ENCODE data around the gene TSR1.
A peak's percentile ranks its signal among the peaks of the same experiment; 100 is the strongest.
"Not testable (repeated sequence)": the region's sequence is repeated elsewhere in the genome, so short reads cannot be mapped to it uniquely, and the experiment has no call there.

The TSR1 gene

GRCh38 chr17:2319051-2319450 is 17.2 kb downstream of the TSR1 start:
- DNase-seq (ENCODE audit: low read depth) = no peak
- no peak overlapping the region for H3K4me3 ChIP-seq (replicated peaks; ENCODE audit: low read depth, low read length)
- TF ChIP-seq CTCF (IDR thresholded peaks at IDR 0.05; ENCODE audit: low read length, missing control alignments) = no peak

GRCh38 chr17:2317796-2318195 is 18.5 kb downstream of the TSR1 start:
- H3K4me3 ChIP-seq (replicated peaks; ENCODE audit: low read depth, low read length) = no peak overlapping the region
- no peak for DNase-seq (ENCODE audit: low read depth)
- no peak for TF ChIP-seq CTCF (IDR thresholded peaks at IDR 0.05; ENCODE audit: low read length, missing control alignments)

DNA sequence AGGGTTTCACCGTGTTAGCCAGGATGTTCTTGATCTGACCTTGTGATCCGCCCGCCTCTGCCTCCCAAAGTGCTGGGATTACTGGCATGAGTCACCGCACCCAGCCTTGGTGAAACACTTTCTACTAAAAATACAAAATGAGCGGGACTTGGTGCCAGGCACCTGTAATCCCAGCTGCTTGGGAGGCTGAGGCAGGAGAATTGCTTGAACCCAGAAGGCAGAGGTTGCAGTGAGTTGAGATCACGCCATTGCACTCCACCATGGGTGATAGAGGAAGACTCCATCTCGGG is 19.4 kb downstream of the TSR1 start:
- DNase-seq (ENCODE audit: low read depth); H3K4me3 ChIP-seq (replicated peaks; ENCODE audit: low read depth, low read length): not testable (repeated sequence)

GRCh38 chr17:2312736-2313135 is 23.5 kb downstream of the TSR1 start:
- DNase-seq (ENCODE audit: low read depth) = peak; percentile 35
- no peak for TF ChIP-seq CTCF (IDR thresholded peaks at IDR 0.05; ENCODE audit: low read length, missing control alignments)
- H3K4me3 ChIP-seq (replicated peaks; ENCODE audit: low read depth, low read length) = no peak overlapping the region

DNA sequence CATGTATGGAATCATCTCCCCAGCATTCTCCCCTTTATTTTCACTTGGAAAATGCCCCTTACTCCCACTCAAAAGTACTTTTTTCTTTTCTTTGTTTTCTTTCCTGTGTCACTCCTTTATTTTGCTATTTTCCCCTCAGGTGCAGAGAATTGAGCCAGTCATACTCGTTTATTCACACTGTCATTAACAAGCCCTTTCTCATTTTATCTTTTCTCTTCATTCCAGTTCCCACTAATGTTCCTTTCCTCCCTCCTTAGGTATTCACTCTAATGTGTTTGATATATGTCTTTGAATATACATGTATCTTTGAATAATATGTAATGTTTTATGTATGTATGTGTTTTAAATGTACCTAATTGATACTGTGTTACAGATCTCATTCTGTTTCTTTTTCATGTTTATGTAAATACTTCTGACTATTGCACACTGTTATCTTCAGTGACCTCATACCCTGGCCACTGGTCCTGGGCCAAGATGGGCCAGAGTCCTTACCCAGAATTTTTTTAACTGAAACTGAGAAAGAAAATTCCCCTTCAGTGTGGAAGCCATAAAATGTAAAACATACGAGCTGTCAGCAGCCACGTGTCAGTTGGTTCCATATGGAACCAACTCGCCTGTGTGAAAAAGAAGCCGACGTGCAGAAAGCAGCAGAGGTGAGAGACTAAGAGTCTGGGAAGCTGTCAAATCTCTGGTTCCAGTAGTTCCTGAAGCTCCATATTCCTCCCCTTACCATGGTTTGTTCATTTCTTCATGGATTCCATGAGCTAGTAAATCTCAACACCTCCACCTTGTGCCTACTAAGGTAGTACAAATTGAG is 26.7 kb downstream of the TSR1 start:
- no peak overlapping the region for H3K4me3 ChIP-seq (replicated peaks; ENCODE audit: low read depth, low read length)
- DNase-seq (ENCODE audit: low read depth) = peak; percentile 53
- TF ChIP-seq CTCF (IDR thresholded peaks at IDR 0.05; ENCODE audit: low read length, missing control alignments) = no peak

DNA sequence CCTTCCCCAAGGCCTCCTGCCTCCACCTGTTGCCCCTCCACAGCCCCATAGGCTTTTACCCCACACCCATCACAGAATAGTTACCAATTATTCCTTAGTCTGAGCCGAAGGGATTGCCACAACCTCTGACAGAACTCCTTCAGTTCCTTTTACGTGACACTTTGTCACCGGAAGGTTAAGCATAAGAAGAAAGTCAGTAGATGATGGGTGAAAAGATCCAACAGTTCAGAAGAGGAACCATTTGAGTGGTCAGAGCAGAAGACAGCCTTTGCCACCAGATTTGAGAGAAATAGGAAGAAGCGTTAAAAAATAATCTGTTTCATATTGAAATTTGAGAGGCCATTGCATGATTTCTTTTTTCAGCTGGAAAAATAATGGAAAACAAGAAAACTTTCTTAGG is 31.3 kb downstream of the TSR1 start:
- no peak for DNase-seq (ENCODE audit: low read depth)
- TF ChIP-seq CTCF (IDR thresholded peaks at IDR 0.05; ENCODE audit: low read length, missing control alignments) = no peak

GRCh38 chr17:2303204-2304188 is 32.8 kb downstream of the TSR1 start, which contains the start of the genes SMG6 and SRR:
Gene SMG6 (minus strand): TSS chr17:2303785. CDS start chr17:2303720, 65 bp downstream.
Gene SRR (plus strand): TSS chr17:2303950. CDS start chr17:2315561, 11,611 bp downstream.
- DNase-seq (ENCODE audit: low read depth) = peak; percentile 86
- no peak for TF ChIP-seq CTCF (IDR thresholded peaks at IDR 0.05; ENCODE audit: low read length, missing control alignments)
- peak within 1 kb of the TSS; percentile 93 for H3K4me3 ChIP-seq (replicated peaks; ENCODE audit: low read depth, low read length)

More for the DNA sequence above, 31.3 kb downstream of the TSR1 start:
- no peak overlapping the region for H3K4me3 ChIP-seq (replicated peaks; ENCODE audit: low read depth, low read length)
